ENCODE results near the gene DLX6.

Gene DLX6

DNA sequence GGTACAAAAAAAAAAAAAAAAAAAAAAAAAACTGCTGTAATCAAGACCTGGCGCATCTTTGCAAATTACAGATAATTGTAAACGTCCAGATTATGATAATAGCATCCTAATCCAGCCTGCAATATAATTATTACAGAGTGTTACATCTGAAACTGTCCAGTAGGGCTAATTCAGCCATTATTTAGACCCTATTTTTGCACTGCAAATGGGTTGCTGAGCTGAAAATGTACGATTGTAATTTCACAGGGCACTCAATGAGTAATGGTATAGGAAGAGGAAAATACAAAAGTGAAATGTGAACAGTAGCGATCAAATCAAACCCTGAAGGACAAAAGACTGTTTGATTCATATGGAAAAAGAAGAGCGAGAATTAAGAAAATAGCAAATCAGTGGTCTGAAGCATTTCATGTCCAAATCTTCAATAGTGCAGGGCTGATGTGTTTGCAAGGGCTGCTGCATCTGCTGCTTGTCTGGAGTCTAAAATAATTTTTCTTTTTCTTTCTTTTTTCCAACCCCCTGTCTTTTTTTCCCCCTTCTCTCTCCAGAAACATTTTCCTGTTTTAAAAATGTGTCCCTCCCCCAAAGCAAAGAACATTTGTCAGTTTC is 8.9 kb downstream of the DLX6 start:
- no peak overlapping the region for H3K27ac ChIP-seq
- peaks cover 88% of the 10 kb centered on the region for H3K27me3 ChIP-seq (replicated peaks)
- in situ Hi-C loops (cut with HindIII; ENCODE audit: low pct_ligation_motif_present, low sequenced_read_pairs), result no loop called here
- H3K36me3 ChIP-seq (replicated peaks), result no peaks in the 10 kb centered on the region
- TF ChIP-seq CTCF (IDR thresholded peaks at IDR 0.05; ENCODE audit: low read depth, low read length, missing control alignments), result no peak
- DNase-seq, result no peak
- no peak overlapping the region for H3K4me3 ChIP-seq (ENCODE audit: low read depth, low read length)

DNA sequence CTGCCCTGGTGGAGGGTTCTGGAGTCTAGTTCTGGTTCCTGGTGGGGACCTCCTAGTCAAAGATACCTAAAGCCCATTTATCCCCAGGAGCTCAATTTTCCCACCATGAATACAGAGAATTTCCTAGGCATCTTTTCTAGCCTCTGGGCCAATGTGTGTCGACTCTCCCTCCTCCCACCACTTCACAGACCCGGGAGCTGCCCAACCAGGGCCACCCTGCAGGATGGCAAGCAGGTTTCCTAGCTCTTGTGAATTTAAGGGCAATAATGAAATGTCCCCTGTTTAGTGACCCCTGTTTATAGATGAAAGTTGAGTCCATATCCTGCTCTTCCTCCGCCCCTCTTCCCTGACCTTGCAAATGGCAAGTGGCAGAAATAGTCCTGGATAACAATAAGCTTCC is 9.9 kb downstream of the DLX6 start:
- in situ Hi-C loops (cut with HindIII; ENCODE audit: low pct_ligation_motif_present, low sequenced_read_pairs), result no loop called here
- H3K4me3 ChIP-seq (ENCODE audit: low read depth, low read length), result no peak overlapping the region
- H3K27ac ChIP-seq, result no peak overlapping the region
- no peaks in the 10 kb centered on the region for H3K36me3 ChIP-seq (replicated peaks)
- DNase-seq, result no peak
- H3K27me3 ChIP-seq (replicated peaks), result peaks cover 88% of the 10 kb centered on the region
- no peak for TF ChIP-seq CTCF (IDR thresholded peaks at IDR 0.05; ENCODE audit: low read depth, low read length, missing control alignments)

- no peak for DNase-seq
- TF ChIP-seq CTCF (IDR thresholded peaks at IDR 0.05; ENCODE audit: low read depth, low read length, missing control alignments), result no peak
- Histone ChIP-seq H3K27me3 (replicated peaks) (peaks cover 91% of the 10 kb centered on the region), H3K36me3 (replicated peaks) (no peaks in the 10 kb centered on the region), H3K4me3 (ENCODE audit: low read depth, low read length) (no peak overlapping the region), H3K27ac (no peak overlapping the region)
- in situ Hi-C loops (cut with HindIII; ENCODE audit: low pct_ligation_motif_present, low sequenced_read_pairs), result no loop called here
These were observed 10.5 kb downstream of the DLX6 start for GRCh38 chr7:97015756-97016380.

DNA sequence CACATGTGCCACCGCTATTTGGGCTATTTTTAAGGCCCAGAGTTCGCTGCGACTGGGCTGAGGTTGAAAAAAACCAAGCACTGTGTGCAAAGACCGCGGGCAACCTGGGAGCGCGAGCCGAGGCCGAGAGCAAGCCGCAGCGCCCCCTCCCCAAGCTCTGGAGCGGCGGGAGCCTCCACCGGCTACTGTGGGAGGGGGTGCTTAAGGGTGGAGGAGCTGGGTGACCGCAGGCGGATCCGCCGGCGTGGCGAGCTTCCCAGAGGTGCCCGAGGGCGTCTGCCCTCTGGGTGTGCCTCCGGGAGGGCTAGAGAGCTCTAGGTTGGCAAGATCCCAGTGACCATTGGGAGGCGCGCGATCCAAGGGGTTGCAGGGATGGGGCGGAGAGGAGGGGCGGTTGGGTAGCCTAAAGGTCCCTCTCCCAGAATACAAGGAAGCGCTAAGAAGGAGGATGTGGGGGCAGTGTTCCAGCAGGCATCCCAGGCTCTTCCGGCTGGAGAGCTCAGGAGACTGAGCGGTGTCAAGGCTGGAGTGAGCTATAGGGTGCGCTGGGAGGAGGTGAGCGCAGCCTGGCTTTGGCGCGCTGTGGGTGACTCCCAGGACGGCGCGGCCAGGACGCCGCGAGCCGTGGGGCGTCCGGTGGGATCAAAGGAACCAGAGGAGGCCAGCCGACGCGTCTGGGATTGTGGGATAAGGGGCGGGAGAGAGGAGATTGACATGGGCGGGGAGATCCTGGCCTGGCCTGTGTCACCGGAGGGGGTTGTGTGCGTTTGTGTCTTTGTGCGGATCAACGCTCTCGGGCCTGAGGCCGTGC is 11.2 kb downstream of the DLX6 start:
- H3K27me3 ChIP-seq (replicated peaks), result peaks cover 91% of the 10 kb centered on the region
- no peaks in the 10 kb centered on the region for H3K36me3 ChIP-seq (replicated peaks)
- in situ Hi-C loops (cut with HindIII; ENCODE audit: low pct_ligation_motif_present, low sequenced_read_pairs), result no loop called here
- DNase-seq, result no peak
- no peak overlapping the region for H3K27ac ChIP-seq
- H3K4me3 ChIP-seq (ENCODE audit: low read depth, low read length), result no peak overlapping the region
- no peak for TF ChIP-seq CTCF (IDR thresholded peaks at IDR 0.05; ENCODE audit: low read depth, low read length, missing control alignments)

DNA sequence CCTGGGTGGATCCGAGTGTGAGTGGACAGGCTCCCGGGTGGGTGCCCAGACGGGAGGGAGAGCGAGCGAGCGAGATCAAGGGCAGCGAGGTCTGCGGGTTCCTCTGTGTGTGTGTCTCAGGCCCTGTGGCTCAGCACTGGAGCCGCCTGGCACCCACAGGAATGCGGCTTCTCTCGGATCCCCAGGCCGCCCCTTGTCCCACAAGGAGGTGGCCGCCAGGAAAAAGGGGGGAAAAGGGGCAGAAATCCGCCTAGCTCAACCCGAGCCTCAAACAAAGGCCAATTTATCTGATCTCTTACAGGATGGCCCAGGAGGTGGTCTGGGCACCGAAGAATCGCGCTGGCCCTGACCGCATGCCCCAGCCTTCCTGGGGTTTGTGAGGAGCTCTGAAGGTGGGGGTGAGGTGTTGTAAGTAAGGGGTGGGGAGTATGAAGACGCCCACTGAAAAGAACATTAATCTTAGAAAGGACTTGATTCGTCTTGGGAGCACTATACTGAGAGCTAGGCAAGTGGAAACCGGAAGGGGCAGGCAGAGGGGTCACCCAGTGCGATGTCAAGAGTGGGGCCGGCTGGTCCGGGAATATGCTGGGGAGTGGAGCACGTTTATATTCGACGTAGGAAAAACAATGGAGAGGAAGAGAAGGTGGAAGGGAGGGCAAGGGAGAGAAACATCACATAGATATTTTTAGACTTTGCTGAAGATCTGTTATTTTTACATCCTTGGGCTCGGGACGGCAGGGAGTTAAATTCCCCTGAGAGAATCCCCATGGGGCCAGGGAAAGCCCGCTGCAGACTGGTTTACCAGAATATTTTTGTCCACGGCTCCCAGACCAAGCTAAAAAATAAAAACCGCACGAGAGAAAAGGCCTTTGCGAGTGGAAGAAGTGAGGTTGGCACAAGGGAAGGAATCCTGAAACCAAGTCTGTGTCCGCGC is 12.1 kb downstream of the DLX6 start:
- no peak for TF ChIP-seq CTCF (IDR thresholded peaks at IDR 0.05; ENCODE audit: low read depth, low read length, missing control alignments)
- no peak for DNase-seq
- in situ Hi-C loops (cut with HindIII; ENCODE audit: low pct_ligation_motif_present, low sequenced_read_pairs), result no loop called here
- Histone ChIP-seq H3K36me3 (replicated peaks) (no peaks in the 10 kb centered on the region), H3K27ac (no peak overlapping the region), H3K27me3 (replicated peaks) (peaks cover 91% of the 10 kb centered on the region), H3K4me3 (ENCODE audit: low read depth, low read length) (no peak overlapping the region)
